RWPE2 (cell line): Measurements from ENCODE around the gene SPARCL1.

ENCODE experiments used
- ATAC-seq: fragments of 200-7000 bp; cut with Tn5 transposase; 3 replicates; pipeline ENCODE4 v1.9.1; 2021; ENCODE audit warnings: low read depth
- DNase-seq: peaks from one replicate; pipeline ENCODE4 v3.0.0-alpha.2; 2020; ENCODE audit warnings: low spot score
- H3K27ac ChIP-seq: fragments of 450-650 bp; 2 replicates; pipeline ENCODE4 v1.5.1; 2017; ENCODE audit warnings: mild to moderate bottlenecking; ENCODE audit not compliant: poor library complexity, severe bottlenecking
- H3K27me3 ChIP-seq: fragments of 250-450 bp; sonication (Bioruptor Pico); 2 replicates; pipeline ENCODE4 v1.5.1; 2021; ENCODE audit warnings: mild to moderate bottlenecking, moderate library complexity; ENCODE audit not compliant: insufficient read depth, poor library complexity, severe bottlenecking
- H3K36me3 ChIP-seq: fragments of 250-450 bp; sonication (Bioruptor Pico); 2 replicates; pipeline ENCODE4 v1.5.1; 2020; ENCODE audit warnings: low read depth, mild to moderate bottlenecking, moderate library complexity
- H3K4me1 ChIP-seq: fragments of 250-450 bp; sonication (Bioruptor Pico); 2 replicates; pipeline ENCODE4 v1.5.1; 2021; ENCODE audit warnings: mild to moderate bottlenecking, moderate library complexity; ENCODE audit not compliant: insufficient read depth, poor library complexity, severe bottlenecking
- H3K4me3 ChIP-seq: fragments of 250-450 bp; sonication (Bioruptor Pico); 2 replicates; pipeline ENCODE4 v1.5.1; 2021; ENCODE audit warnings: mild to moderate bottlenecking, moderate library complexity; ENCODE audit not compliant: severe bottlenecking
- H3K9me3 ChIP-seq: fragments of 250-450 bp; sonication (Bioruptor Pico); 2 replicates; pipeline ENCODE4 v1.5.1; 2021; ENCODE audit warnings: mild to moderate bottlenecking, moderate library complexity; ENCODE audit not compliant: severe bottlenecking
- TF ChIP-seq, protein P1 (sequence below): fragments of 450-650 bp; IDR thresholded peaks from one replicate; pipeline ENCODE4 v1.5.1; 2017; ENCODE audit warnings: mild to moderate bottlenecking, moderate library complexity; ENCODE audit not compliant: poor library complexity, severe bottlenecking

Gene SPARCL1

DNA sequence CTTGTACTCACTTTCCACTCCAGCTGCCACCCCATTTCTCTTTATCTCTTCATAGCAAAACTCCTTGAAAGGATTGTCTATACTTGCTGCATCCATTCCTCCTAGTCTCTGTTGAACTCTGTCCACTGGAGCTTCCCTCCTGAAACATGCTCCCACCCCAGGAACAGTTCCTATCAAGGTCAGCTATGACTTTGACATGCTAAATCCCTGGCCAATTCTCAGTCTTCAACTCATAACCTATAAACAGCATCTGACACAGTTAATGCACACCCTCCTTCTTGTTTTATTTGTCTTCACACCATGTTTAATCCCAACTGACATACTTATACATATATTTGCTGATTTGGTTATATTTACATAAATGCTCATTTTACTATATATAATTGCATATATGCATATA is 47.8 kb downstream of the SPARCL1 start:
- Histone ChIP-seq H3K27ac (no peak overlapping the region), H3K4me1 (no peaks in the 10 kb centered on the region), H3K36me3 (no peaks in the 10 kb centered on the region), H3K27me3 (no peaks in the 10 kb centered on the region), H3K9me3 (no peaks in the 10 kb centered on the region), H3K4me3 (no peak overlapping the region)
- DNase-seq, result no peak
- TF ChIP-seq, protein P1, sequence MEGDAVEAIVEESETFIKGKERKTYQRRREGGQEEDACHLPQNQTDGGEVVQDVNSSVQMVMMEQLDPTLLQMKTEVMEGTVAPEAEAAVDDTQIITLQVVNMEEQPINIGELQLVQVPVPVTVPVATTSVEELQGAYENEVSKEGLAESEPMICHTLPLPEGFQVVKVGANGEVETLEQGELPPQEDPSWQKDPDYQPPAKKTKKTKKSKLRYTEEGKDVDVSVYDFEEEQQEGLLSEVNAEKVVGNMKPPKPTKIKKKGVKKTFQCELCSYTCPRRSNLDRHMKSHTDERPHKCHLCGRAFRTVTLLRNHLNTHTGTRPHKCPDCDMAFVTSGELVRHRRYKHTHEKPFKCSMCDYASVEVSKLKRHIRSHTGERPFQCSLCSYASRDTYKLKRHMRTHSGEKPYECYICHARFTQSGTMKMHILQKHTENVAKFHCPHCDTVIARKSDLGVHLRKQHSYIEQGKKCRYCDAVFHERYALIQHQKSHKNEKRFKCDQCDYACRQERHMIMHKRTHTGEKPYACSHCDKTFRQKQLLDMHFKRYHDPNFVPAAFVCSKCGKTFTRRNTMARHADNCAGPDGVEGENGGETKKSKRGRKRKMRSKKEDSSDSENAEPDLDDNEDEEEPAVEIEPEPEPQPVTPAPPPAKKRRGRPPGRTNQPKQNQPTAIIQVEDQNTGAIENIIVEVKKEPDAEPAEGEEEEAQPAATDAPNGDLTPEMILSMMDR, result no peak
- ATAC-seq, result no peak

DNA sequence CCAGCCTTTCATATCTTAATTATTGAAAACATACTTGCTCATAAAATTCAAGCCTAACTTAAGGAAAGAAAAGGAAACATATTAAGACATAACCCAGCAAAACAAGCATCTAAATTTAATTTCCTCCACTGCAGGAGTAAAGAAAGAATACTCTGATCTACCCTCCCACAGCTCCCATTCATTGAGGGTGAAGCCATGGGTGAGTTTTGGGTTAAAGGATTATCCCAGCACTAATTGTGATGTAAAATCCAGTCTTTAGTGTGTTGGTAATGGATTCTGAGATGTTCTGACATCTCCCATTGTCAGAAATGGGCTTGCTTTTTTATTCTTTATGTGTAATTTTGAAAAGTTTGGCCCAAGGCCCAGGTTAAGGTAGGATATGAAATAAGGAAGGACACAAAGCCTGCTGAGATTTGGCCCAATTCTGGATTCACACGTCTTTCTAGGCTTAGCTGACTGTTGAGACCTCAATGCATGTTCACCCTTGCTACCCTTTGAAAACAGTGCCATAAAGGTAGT is 50.4 kb downstream of the SPARCL1 start:
- no peaks in the 10 kb centered on the region for H3K9me3 ChIP-seq
- no peaks in the 10 kb centered on the region for H3K27me3 ChIP-seq
- TF ChIP-seq, protein P1, result no peak
- no peaks in the 10 kb centered on the region for H3K4me1 ChIP-seq
- no peak overlapping the region for H3K27ac ChIP-seq
- no peak for ATAC-seq
- no peak for DNase-seq
- no peaks in the 10 kb centered on the region for H3K36me3 ChIP-seq
- H3K4me3 ChIP-seq, result no peak overlapping the region

DNA sequence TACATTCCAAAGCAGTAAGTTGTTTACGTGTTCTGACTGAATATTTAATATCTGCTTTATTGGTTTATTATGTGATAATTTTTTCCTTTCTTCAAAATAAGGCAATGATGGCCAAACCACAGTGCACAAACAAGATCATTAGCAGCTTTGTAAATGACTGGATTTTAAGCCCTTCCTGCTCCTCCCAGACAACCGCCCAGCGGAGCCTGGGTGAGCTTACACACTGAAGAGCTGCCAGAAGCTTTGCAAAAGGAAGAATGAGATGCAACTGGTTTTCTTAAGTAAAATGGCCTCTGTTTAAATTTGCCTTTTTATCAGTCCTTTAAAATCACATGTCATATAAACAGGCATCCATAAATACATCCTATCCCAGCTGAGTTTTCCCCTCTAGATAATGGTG is 52.2 kb downstream of the SPARCL1 start:
- H3K27ac ChIP-seq, result no peak overlapping the region
- TF ChIP-seq, protein P1, result no peak
- H3K4me1 ChIP-seq, result no peaks in the 10 kb centered on the region
- no peaks in the 10 kb centered on the region for H3K27me3 ChIP-seq
- H3K9me3 ChIP-seq, result no peaks in the 10 kb centered on the region
- DNase-seq (no peak), ATAC-seq (no peak)
- H3K4me3 ChIP-seq, result no peak overlapping the region
- no peaks in the 10 kb centered on the region for H3K36me3 ChIP-seq

DNA sequence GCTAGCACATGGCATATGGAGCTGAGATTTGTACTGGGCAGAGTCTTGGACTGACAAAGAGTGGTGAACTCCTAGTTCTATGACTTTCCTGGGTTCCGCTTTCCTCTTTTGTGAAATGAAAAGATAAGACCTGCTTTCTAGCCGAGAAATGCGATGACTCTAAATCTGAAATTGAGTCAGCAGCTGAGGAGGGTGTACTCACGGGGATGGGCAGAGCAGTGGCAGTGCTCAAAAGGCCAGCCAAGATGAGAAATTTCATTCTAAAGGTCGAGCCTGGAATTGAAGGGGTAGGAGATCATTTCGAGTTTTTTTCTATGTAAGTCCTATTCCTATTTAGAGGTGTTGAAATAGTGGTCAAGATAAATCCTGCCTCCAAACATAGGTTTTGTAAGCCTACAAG is 59.8 kb downstream of the SPARCL1 start:
- Histone ChIP-seq H3K36me3 (no peaks in the 10 kb centered on the region), H3K27ac (no peak overlapping the region), H3K27me3 (no peaks in the 10 kb centered on the region), H3K4me1 (no peaks in the 10 kb centered on the region), H3K4me3 (no peak overlapping the region), H3K9me3 (no peaks in the 10 kb centered on the region)
- ATAC-seq (no peak), DNase-seq (no peak)
- TF ChIP-seq, protein P1, result no peak

DNA sequence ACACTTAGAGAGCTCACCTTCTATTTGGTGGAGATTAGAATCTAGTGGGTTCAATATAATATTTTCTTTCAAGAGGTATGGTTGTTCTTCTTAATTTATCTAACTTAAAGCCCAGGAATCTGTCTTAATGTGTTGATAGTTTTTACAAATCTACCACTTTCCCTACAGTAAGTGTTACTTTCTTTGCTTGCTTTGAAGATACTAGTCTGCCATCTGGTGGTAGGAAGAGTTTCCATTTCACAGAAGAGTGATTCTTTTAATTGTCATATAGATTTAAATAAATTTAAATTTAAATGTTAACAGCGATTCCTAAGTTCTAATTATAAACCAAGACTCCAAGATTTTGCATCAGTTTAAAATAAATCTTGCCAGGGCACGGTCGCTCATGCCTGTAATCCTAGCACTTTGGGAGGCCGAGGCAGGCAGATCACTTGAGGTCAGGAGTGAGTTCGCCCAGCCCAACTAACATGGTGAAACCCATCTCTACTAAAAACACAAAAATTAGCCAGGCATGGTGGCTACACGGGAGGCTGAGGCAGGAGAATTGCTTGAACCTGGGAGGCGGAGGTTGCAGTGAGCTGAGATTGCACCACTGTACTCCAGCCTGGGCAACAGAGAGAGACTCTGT is 63.3 kb downstream of the SPARCL1 start:
- TF ChIP-seq, protein P1, result peak; percentile 80
- H3K27ac ChIP-seq, result no peak overlapping the region
- no peaks in the 10 kb centered on the region for H3K4me1 ChIP-seq
- H3K9me3 ChIP-seq, result no peaks in the 10 kb centered on the region
- no peak overlapping the region for H3K4me3 ChIP-seq
- no peak for ATAC-seq
- DNase-seq, result no peak
- no peaks in the 10 kb centered on the region for H3K36me3 ChIP-seq
- H3K27me3 ChIP-seq, result no peaks in the 10 kb centered on the region
